Kidney capillary endothelial cell (primary cell): Measurements from ENCODE around the gene OR2G3.

ENCODE experiments used
- DNase-seq: peaks from one replicate; pipeline ENCODE4 v3.0.0-alpha.2; 2018; ENCODE audit warnings: low spot score

Gene OR2G3

DNA sequence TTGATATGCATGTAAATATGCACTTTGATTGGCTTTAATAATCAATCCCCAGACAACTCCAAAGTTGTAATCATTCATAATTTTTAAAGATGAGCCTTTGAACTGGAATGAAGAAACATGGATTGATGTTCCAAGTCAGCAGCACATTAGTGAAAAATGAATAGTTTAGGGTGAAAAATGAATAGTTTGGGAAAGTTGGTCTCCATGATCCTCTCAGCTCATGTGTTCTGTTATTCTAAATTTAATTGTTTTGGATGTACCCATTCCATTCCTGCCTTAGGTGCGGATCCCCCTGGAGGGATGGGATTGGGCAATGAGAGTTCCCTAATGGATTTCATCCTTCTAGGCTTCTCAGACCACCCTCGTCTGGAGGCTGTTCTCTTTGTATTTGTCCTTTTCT lies at the start of gene OR2G3:
Gene OR2G3, plus strand, starts transcription at position 301 of the 400 bp plus-strand sequence. Its CDS starts 0 bp downstream, at position 301.
- DNase-seq, result no peak

- no peak for DNase-seq
These were observed 47.3 kb upstream of the OR2G3 start for GRCh38 chr1:247557926-247558674.

DNA sequence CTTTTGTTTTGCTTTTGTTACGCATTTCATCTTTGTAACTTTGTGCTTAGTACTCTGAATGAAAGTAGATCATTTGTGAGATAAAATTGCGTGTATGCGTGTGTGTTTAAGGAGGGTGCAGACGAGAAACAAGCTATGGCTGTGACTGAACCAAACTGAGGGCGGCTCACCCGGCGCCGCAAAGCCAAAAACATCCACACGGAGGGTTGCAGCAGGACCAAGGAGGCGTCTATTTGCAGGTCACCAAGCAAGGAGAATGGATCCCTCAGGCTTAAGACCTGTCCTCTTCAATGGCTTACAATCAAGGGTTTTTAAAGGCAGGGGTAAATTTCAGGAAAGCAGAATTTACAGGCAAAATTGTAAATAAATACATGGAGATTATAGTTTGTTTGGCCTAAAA lies 43.7 kb upstream of the OR2G3 start:
- no peak for DNase-seq

DNA sequence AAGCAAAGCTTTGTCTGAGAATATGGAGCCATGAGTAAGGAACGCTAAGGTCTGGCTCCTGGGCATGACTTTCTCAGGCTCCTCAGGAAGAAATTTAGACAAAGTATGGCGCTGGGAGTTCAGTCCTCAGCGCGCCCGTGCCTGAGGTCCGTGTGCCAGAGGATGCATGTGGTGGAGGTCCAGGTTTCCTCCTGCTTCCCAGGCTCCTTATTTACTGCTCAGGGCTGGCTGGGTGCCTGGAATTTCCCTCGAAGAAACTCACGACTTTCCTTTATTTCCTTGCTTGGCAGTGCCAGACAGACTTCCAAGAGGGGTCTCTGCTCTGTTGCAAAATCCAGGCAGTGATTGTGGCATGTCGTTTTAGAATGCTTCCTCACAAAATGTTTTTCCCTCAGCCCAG lies 43.2 kb upstream of the OR2G3 start:
- no peak for DNase-seq

DNA sequence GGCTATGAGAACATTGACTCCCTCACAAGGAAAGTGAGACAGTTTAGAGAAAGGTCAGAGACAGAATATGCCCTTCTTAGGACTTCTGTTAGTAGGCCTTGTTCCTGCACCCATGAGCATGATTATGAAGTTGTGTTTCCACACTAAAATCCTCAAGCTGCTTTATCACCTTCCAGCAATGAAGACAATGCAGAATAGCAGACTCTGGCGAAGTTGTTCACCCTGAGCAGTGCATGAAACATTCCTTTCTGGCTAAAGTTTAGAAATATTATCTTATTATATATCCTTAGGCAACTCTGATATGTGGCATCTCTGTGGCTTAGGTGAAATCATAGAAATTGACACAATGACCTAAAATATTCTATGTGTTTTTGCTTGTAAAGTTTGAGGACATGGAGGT lies 31.1 kb upstream of the OR2G3 start:
- DNase-seq, result no peak

- DNase-seq, result no peak
These were observed 30.7 kb upstream of the OR2G3 start for GRCh38 chr1:247574664-247575063.

GRCh38 chr1:247576514-247576913 lies 28.9 kb upstream of the OR2G3 start:
- DNase-seq, result no peak

DNA sequence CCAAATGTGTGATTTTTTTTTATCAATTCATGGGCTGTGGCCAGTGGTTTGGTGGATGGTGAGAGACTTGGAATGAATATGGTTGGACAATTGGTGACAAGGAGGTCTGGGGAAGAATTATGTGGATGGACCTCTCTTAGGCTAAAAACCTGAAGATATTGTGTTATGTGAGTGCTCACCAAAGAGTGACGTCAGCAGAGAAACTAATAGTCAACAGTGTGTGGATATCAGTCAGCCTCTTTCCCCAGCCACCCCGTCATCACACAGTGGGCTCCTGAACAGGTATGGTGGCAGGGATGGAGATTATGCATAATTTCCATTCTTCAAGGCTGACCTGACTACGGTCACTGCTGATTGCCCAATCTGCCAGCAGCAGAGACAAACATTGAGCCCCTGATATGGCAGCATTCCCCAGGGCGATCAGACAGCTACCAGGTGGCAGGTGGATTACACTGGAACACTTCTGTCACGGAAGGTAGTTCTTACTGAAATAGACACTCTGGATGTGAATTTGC lies 26.4 kb upstream of the OR2G3 start:
- DNase-seq, result no peak

GRCh38 chr1:247588060-247588459 lies 17.3 kb upstream of the OR2G3 start, which contains the start of gene OR2G2:
Gene OR2G2 (plus strand): TSS chr1:247588360. CDS start chr1:247588360, 0 bp downstream.
- DNase-seq, result no peak

GRCh38 chr1:247613405-247613804 lies 8.0 kb downstream of the OR2G3 start:
- DNase-seq, result no peak

GRCh38 chr1:247614625-247615024 lies 9.2 kb downstream of the OR2G3 start:
- DNase-seq, result no peak

DNA sequence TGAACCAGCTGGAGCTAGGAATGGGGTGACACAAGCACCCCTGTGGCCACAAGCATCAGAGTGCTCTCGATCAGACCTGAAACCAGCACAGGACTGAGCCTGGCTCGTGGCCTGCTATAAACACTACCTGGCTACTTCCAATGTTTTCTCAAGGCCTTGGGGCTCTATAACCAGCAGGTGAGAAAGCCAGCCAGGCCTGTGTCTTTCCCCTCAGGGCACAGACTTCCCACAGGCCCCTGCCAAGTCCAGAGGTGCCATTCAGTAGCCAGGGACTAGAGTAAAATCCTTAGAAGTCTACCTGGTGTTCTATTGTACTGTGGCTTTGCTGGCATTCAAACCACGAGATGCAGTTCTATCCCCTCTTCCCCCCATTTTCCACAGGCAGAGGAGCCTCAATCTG lies 22.6 kb downstream of the OR2G3 start:
- no peak for DNase-seq

DNA sequence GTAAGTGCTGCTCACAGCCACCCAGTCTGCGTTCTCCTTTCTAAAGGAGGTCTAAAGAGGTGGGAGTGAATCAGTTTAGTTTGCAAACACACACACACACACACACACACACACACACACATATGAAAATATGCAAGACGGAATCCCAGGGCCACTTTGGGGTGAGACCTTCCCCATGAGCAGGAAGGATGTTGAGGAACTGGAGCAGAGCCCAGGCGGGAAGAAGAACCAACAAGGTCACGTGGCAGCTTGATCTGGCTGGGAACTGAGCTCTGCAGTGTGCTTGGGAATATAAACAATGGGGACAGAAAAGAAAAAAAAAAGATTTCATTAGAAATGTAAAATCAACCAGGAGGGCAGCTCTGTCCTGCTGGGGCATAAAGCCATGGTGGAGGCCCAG lies 32.6 kb downstream of the OR2G3 start:
- no peak for DNase-seq

DNA sequence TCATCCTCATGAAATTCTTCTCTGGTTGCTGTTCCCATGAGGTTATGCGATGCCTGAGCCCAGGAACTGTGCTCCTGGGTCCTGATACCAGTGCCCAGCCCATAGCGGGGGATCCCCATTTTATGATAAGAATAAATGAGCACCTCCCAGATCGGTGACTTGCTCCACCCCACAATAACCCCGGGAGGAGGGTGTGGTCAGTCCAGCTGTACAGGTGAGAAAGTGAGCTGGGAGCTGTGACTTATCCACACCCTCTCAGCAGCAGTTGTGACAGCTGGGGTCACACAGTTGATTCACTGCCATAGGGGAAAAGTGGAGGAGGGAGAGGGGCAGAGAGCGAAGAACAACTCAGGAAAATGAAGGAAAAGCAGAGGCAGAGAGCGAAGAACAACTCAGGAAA lies 33.4 kb downstream of the OR2G3 start:
- DNase-seq, result no peak

- peak; percentile 82 for DNase-seq
These were observed 34.1 kb downstream of the OR2G3 start for GRCh38 chr1:247639381-247639981.

- DNase-seq, result no peak
These were observed 37.4 kb downstream of the OR2G3 start for GRCh38 chr1:247642742-247643141.

DNA sequence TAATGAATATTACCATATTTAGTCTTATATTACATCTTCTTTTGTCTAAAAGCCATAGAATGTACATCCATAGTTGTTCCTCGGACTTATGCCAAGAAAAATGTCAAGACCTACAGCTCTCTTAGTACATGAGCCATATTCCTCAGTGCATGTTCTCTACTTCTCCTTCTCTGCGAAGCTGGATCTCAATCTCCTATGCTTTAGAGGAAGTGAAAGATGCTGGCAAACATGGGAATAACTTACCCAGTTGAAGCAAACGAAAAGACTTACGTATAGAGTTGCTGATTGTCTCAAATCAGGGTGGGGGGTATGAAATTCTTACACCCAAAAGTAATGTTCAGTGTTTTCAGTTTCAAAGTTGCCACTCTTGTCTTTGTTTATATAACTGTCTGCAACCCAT lies 41.5 kb downstream of the OR2G3 start:
- DNase-seq, result no peak

- no peak for DNase-seq
These were observed 42.5 kb downstream of the OR2G3 start for GRCh38 chr1:247647864-247648263.

DNA sequence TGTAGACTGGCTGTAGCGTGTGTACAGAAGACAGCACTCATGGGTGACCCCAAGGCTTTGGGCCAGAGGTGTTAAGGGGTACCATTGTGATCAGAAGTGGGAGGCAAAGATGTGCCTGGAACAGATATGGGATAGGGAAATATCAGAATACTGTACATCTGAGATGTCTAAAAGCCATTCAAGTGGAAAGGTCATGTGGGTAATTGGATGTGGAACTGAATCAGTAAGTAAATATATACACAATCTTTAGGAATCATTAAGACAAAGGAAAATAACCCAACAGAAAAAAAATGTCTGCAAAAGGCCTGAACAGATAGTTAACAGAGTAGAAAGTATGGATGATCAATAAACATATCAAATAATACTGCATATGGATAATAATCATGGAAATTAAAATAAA lies 47.7 kb downstream of the OR2G3 start:
- no peak for DNase-seq
